Activated naive CD4-positive, alpha-beta T cell treated with anti-CD3 and anti-CD28 coated beads, Interleukin-2, amount 50 U/mL, for 24 hours (primary cell): ENCODE data around the gene PTPRJ.

Experiments
- H3K27ac Mint-ChIP-seq: one replicate; pipeline ENCODE4 v1.8.0; 2021; ENCODE audit warnings: mild to moderate bottlenecking, mixed read lengths
- H3K27me3 Mint-ChIP-seq: one replicate; pipeline ENCODE4 v1.8.0; 2021; ENCODE audit warnings: mixed read lengths
- H3K36me3 Mint-ChIP-seq: one replicate; pipeline ENCODE4 v1.8.0; 2021; ENCODE audit warnings: mixed read lengths
- H3K4me1 Mint-ChIP-seq: one replicate; pipeline ENCODE4 v1.8.0; 2021; ENCODE audit warnings: mixed read lengths
- H3K4me3 Mint-ChIP-seq: one replicate; pipeline ENCODE4 v1.8.0; 2021; ENCODE audit warnings: mild to moderate bottlenecking, mixed read lengths
- H3K9me3 Mint-ChIP-seq: one replicate; pipeline ENCODE4 v1.8.0; 2021; ENCODE audit warnings: mixed read lengths

Gene PTPRJ

DNA sequence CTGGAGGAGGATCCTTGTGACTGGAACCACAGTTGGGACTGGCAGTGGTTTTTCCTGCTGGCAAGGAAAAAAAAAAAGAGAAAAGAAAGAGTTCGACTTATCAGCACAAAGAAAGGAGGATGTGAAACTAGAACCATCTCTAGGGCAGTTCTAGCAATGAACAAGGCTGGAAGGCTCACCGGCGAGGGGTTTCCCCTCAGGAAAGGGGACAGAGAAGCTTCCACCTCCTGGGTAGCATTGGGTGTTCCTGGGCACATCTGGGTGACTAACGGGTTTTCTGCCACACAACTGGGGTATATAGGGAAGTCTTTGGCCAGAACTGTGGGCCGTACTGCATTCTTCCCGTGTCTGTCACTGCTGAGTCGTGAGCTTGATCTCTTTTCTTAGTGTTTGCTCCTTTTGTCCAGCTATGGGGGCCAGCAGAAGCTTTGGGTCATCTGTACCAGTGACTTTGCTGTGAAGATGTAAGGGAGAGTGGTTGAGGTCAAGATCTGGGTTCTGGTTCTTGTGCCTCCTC, 126.9 kb downstream of the PTPRJ start:
- H3K4me1 Mint-ChIP-seq = peaks cover 68% of the 10 kb centered on the region
- peaks cover 1% of the 10 kb centered on the region for H3K36me3 Mint-ChIP-seq
- H3K4me3 Mint-ChIP-seq = no peak overlapping the region
- H3K9me3 Mint-ChIP-seq = no peaks in the 10 kb centered on the region
- H3K27ac Mint-ChIP-seq = peak overlapping the region; percentile 81
- H3K27me3 Mint-ChIP-seq = no peaks in the 10 kb centered on the region

DNA sequence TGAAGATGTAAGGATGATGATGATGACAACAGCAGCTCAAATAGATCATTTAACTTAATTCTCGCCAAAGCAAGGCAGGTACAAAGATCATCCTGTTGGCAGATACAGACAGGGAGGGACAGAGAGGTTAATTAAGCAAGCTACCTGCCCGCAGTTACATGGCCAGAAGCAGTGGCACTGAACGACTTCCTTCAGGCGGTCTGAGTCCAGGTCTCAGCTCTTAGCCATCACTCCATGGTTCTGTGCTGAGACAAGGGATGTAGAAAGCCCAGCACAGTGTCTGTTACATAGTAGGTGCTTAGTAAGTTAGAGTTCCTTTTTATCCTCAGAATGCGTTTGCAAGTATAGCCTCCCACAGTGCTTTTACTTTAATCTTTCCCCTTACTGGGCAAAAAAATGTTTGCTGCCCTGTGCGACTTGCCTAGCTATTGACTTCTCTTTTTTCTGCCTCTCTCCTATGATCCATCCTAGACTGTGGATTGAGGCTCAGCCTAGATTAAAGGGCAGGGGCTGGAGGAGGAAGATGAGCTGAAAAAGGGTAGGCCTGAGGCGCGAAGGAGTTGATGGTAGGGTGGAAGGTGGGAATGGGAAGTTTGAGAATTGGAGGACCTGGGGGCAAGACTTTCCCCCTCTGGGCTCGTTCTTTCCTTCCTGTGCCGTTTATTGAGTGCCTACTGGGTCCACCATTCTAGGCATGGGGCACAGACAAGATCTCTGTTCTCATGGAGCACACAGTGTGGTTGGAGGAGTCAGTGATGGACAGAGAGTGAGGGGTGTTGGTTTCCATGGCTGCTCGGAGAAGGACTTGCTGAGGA, 128.1 kb downstream of the PTPRJ start:
- Mint-ChIP-seq H3K27me3 (no peaks in the 10 kb centered on the region), H3K9me3 (no peaks in the 10 kb centered on the region), H3K36me3 (peaks cover 3% of the 10 kb centered on the region), H3K27ac (peak overlapping the region; percentile 85), H3K4me3 (peak overlapping the region; percentile 55), H3K4me1 (peaks cover 57% of the 10 kb centered on the region)

DNA sequence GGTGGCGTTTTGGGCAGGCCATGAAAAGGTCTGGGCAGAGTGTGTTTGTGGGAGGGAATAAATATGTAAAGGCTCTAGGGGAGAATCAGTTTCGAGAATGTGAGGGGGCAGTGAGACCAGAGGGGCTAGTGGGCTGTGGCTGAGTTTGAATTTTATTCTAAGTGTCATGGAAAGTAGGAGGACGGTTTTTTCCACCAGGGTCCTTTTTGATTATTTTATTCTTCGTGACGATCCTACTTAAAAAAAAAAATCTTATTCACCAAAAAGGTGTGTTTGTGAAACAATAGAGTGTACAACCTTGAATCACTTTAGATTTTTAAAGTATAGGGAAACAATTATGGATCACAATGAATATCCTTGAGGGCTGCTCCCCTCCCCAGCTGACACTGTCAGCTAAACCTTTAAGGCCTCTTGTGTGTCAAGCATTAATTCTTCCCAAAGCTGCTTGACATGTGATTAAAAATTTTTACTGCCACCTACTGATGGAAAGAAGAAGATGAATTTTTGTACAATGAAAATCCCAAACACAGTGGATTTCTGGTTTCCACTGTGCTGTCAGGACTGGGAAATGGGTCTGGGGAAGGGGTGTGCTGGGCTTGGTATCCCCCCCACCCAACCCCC, 128.8 kb downstream of the PTPRJ start:
- no peaks in the 10 kb centered on the region for H3K9me3 Mint-ChIP-seq
- no peaks in the 10 kb centered on the region for H3K27me3 Mint-ChIP-seq
- H3K27ac Mint-ChIP-seq = peak overlapping the region; percentile 86
- H3K4me3 Mint-ChIP-seq = peak overlapping the region; percentile 75
- H3K36me3 Mint-ChIP-seq = peaks cover 3% of the 10 kb centered on the region
- peaks cover 50% of the 10 kb centered on the region for H3K4me1 Mint-ChIP-seq

GRCh38 chr11:48110509-48110766, 130.1 kb downstream of the PTPRJ start:
- Mint-ChIP-seq H3K27ac (no peak overlapping the region), H3K4me1 (peaks cover 48% of the 10 kb centered on the region), H3K36me3 (peaks cover 14% of the 10 kb centered on the region), H3K27me3 (no peaks in the 10 kb centered on the region), H3K4me3 (no peak overlapping the region), H3K9me3 (peaks cover 9% of the 10 kb centered on the region)

- Mint-ChIP-seq H3K27ac (peak overlapping the region; percentile 9), H3K27me3 (no peaks in the 10 kb centered on the region), H3K4me1 (peaks cover 35% of the 10 kb centered on the region), H3K9me3 (peaks cover 9% of the 10 kb centered on the region), H3K36me3 (peaks cover 17% of the 10 kb centered on the region), H3K4me3 (no peak overlapping the region)
Measured at GRCh38 chr11:48111891-48112290, 131.5 kb downstream of the PTPRJ start.

GRCh38 chr11:48114740-48115139, 134.4 kb downstream of the PTPRJ start:
- H3K4me1 Mint-ChIP-seq = peaks cover 7% of the 10 kb centered on the region
- H3K27me3 Mint-ChIP-seq = no peaks in the 10 kb centered on the region
- peaks cover 20% of the 10 kb centered on the region for H3K36me3 Mint-ChIP-seq
- H3K27ac Mint-ChIP-seq = no peak overlapping the region
- no peak overlapping the region for H3K4me3 Mint-ChIP-seq
- H3K9me3 Mint-ChIP-seq = peaks cover 9% of the 10 kb centered on the region

- Mint-ChIP-seq H3K27ac (no peak overlapping the region), H3K27me3 (no peaks in the 10 kb centered on the region), H3K4me1 (no peaks in the 10 kb centered on the region), H3K36me3 (peaks cover 21% of the 10 kb centered on the region), H3K4me3 (no peak overlapping the region), H3K9me3 (peaks cover 9% of the 10 kb centered on the region)
Measured at GRCh38 chr11:48116437-48117228, 136.3 kb downstream of the PTPRJ start.

DNA sequence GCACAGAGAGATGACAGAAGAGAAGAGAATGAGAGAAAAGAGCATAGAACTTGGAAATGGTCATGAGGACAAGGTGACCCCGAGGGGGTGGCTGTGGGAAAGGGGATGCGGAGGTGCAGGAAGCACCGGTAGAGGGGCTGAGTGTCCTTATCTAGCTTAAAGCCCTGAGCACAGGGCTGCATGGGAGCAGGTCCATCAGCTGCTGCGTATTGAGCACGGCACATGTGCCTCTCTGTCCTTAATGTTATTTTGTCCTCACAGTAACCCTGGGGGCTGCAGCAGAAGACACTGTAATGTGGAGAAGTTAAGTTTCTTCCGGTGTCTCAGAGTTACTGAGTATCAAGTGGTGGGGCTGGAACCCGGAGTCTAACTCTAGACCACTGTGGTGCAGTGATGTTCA, 141.9 kb downstream of the PTPRJ start:
- Mint-ChIP-seq H3K4me1 (no peaks in the 10 kb centered on the region), H3K27me3 (no peaks in the 10 kb centered on the region), H3K36me3 (peaks cover 11% of the 10 kb centered on the region), H3K4me3 (no peak overlapping the region), H3K27ac (no peak overlapping the region), H3K9me3 (no peaks in the 10 kb centered on the region)

DNA sequence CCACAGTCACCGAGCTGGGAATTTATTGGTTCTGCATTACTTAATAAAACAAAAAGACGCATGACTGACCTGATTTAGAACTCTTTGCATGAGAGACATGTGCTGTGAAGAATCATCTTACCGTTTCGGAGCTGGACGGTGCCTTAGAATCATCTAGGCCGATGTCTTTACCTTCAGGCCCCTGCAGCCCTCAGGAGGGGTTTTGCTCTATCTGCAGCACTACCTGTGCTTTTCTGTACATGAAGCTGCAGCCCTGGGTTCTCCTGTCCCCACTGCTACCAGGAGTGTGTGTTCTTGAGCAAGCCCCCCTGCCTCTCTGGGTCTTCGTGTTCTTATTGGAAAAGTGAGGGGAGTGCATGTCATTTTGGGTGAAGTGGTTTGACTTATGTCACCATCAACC, 142.3 kb downstream of the PTPRJ start:
- Mint-ChIP-seq H3K27me3 (no peaks in the 10 kb centered on the region), H3K36me3 (peaks cover 12% of the 10 kb centered on the region), H3K9me3 (no peaks in the 10 kb centered on the region), H3K27ac (no peak overlapping the region), H3K4me3 (no peak overlapping the region), H3K4me1 (no peaks in the 10 kb centered on the region)

GRCh38 chr11:48123254-48123875, 143.0 kb downstream of the PTPRJ start:
- Mint-ChIP-seq H3K27me3 (no peaks in the 10 kb centered on the region), H3K4me3 (no peak overlapping the region), H3K9me3 (no peaks in the 10 kb centered on the region), H3K36me3 (peaks cover 15% of the 10 kb centered on the region), H3K27ac (no peak overlapping the region), H3K4me1 (no peaks in the 10 kb centered on the region)

DNA sequence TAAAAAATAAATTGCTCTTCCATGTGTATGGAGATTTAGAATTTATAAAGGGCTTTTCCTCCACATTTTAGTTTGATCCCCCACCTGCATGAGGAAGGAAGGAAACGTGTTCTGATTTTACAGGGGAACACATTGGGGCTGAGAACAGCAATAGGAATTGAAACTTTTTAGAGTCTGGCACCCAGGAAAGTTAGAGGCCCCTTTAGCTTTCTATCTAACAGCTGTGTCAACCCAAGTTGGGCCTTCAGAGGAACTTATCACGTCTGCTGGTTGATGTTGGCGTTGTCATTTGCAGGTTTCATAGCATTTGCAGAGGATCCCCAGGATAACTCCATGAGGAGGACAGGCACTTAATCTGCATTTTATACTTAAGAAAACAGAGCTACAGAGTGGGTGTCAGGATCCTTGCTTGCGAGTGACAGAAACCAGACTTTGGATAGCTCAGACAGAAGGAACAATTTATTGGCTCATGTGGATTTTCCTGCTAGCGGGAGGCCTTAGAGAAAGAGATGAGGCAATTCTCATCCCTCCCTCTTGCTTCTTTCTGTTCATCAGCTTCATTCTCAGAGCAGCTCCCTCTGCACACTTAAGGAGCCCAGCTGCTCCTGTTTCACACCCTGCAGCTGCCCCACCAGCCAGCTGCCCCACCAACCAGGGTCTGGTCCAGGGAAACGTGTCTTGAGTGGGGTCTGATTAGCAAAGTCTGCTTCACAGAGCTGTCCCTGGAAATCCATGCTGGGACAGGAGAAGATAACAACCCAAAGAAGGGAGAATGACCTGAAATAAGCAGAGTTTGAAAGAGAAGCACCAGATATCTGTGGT, 143.8 kb downstream of the PTPRJ start:
- Mint-ChIP-seq H3K27ac (no peak overlapping the region), H3K36me3 (peaks cover 18% of the 10 kb centered on the region), H3K9me3 (no peaks in the 10 kb centered on the region)

DNA sequence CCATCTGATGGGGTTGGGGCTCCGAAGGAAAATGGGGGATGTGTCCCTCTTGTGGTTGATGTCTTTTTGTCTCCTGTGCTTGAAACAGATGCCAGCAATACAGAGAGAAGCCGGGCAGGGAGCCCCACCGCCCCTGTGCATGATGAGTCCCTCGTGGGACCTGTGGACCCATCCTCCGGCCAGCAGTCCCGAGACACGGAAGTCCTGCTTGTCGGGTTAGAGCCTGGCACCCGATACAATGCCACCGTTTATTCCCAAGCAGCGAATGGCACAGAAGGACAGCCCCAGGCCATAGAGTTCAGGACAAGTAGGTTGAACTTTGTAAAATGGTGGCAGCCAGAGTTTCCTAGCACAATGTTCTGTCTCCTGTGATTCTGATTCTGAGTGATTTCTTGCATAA, 144.5 kb downstream of the PTPRJ start:
- Mint-ChIP-seq H3K9me3 (no peaks in the 10 kb centered on the region), H3K27me3 (no peaks in the 10 kb centered on the region), H3K4me1 (no peaks in the 10 kb centered on the region), H3K4me3 (no peak overlapping the region), H3K27ac (no peak overlapping the region), H3K36me3 (peaks cover 18% of the 10 kb centered on the region)

More for the DNA sequence above, 143.8 kb downstream of the PTPRJ start:
- no peak overlapping the region for H3K4me3 Mint-ChIP-seq
- no peaks in the 10 kb centered on the region for H3K4me1 Mint-ChIP-seq
- H3K27me3 Mint-ChIP-seq = no peaks in the 10 kb centered on the region

DNA sequence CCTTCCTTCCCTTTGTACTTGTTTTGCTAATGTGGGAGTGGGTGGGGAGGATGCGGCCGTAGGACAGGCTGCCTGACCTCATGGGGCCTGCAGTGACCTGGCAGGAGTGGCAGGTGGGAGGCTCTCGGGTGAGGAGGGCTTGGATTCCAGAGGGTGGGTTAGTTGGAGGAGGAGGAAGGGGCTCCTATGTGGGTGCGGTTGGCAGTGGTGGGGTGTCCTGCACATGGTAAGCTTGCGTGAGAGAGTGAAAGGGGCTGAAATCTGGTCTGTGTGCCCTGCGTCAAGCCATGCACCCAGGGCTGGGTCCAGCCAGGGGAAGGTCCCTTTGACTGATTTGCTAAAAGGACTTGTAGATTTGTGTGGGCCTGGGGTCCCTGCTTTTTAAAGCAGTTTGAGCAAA, 145.5 kb downstream of the PTPRJ start:
- Mint-ChIP-seq H3K27me3 (no peaks in the 10 kb centered on the region), H3K9me3 (no peaks in the 10 kb centered on the region), H3K4me1 (no peaks in the 10 kb centered on the region), H3K27ac (no peak overlapping the region), H3K36me3 (peaks cover 18% of the 10 kb centered on the region), H3K4me3 (no peak overlapping the region)

DNA sequence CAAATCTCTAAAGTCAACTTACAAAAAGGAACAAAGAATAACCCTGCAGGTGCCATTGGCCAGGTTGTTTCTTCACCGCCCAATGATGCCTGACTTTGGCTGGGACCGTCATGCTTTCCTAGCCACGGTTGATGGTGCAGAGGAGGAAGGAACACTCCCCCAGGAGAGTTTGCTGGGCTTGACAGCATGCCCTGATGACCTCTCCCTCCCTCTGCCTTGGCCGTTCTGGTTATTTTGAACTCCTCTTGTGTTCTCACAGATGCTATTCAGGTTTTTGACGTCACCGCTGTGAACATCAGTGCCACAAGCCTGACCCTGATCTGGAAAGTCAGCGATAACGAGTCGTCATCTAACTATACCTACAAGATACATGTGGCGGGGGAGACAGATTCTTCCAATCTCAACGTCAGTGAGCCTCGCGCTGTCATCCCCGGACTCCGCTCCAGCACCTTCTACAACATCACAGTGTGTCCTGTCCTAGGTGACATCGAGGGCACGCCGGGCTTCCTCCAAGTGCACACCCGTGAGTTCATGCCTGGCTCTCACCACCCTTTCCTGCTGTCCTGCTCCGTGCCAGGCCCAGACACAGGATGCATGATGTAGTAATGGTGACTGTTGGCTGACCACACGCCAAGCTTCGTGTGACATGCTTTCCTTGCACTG, 147.3 kb downstream of the PTPRJ start:
- H3K36me3 Mint-ChIP-seq = peaks cover 15% of the 10 kb centered on the region
- H3K27me3 Mint-ChIP-seq = no peaks in the 10 kb centered on the region
- no peaks in the 10 kb centered on the region for H3K9me3 Mint-ChIP-seq
- H3K4me1 Mint-ChIP-seq = no peaks in the 10 kb centered on the region
- H3K27ac Mint-ChIP-seq = no peak overlapping the region
- H3K4me3 Mint-ChIP-seq = no peak overlapping the region
